GM12801 (cell line): ENCODE measurements around the gene DISC1.

Experiments used
- CTCF ChIP-seq: IDR thresholded peaks from one replicate; pipeline ENCODE4 v1.5.1; 2011; ENCODE audit warnings: control low read depth; ENCODE audit not compliant: insufficient read length; ENCODE audit errors: extremely low read depth

Gene DISC1

GRCh38 chr1:232005300-232005699, 378.7 kb downstream of the DISC1 start:
- TF ChIP-seq CTCF: no peak

DNA sequence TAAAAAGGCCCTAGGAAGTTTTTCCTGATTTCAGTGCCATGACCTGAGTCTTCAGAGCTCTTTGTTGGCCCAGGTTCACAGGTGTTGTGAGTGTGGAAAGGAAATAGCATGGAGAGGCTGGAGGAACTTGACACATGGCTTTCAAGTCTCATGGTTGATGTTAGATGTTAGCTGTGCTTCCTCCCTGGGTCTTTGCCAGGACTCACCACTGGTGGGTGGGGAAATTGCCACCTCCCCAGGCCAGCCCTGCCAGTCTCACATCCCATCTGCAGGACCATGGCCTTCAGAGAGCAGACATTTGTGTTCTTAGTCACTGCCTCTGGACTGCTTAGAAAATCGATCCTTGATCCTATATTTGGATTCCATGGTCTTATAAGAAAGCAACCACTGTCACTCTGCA, 383.2 kb downstream of the DISC1 start:
- no peak for TF ChIP-seq CTCF

DNA sequence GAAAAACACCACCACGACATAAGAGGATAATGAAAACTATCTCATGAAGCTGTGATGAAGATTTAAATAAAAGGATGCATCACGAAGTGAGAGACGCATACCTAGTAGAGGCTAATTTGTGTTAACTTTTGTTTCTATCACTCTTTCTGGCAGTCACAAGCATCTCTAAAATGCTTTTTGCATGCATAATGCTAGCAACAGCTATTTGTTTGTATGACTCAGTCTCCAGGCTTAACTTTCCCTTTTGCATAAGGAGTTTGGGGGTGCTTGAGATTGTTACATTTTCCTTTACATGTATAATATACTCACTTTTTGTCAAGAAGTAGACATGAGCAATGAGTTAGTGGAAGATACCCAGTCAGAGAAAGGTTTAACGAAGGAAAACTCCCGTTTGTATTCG, 385.4 kb downstream of the DISC1 start:
- TF ChIP-seq CTCF: no peak

DNA sequence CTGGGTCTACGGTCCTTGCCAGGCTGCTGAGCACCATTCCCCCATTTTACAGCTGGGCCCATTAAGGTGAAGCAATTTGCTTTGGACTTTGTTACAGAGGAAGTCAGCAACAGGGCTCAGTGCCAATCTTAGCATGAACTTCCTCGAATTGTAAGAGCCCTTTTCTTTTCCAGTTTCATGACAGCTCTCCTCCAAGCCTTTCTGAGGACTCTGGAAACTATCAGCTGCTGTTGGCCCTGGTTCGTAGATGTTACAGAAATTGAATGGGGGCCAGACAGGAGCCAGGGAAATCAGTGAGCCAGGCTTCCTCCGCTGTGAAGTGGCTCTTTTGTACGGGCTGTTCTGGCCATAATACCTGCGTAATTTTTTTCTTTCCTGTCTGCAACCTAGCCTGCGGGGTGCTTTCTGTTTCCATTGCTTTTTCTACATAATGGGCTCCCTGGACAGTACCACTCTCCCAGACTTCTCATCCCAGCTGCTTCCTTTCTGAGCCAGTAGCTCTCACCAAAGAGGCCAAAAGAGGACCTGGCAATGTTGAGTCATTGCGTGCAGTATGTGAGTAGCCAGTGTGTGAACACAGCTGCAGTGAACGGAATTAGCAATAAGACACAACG, 386.3 kb downstream of the DISC1 start:
- no peak for TF ChIP-seq CTCF

GRCh38 chr1:232014941-232015340, 388.4 kb downstream of the DISC1 start:
- TF ChIP-seq CTCF: no peak

- TF ChIP-seq CTCF: no peak
Measured at GRCh38 chr1:232016616-232017015, 390.0 kb downstream of the DISC1 start.

GRCh38 chr1:232017057-232017456, 390.5 kb downstream of the DISC1 start:
- TF ChIP-seq CTCF: no peak

GRCh38 chr1:232017759-232018158, 391.2 kb downstream of the DISC1 start:
- TF ChIP-seq CTCF: no peak
